VCaP (cell line): Measurements from ENCODE around the gene MFSD11.
"Not testable (repeated sequence)": the region's sequence is repeated elsewhere in the genome, so short reads cannot be mapped to it uniquely, and the experiment has no call there.

Experiments
- H3K27ac ChIP-seq: fragments of 450-650 bp; 2 replicates; pipeline ENCODE4 v1.5.1; 2017
- CTCF ChIP-seq: fragments of 450-650 bp; conservative IDR thresholded peaks from 2 replicates; pipeline ENCODE4 v1.5.1; 2017; ENCODE audit warnings: mild to moderate bottlenecking, moderate library complexity

MFSD11 gene

GRCh38 chr17:76793775-76794174 lies 55.9 kb downstream of the MFSD11 start:
- TF ChIP-seq CTCF: peak; percentile 83
- H3K27ac ChIP-seq: no peak overlapping the region

- no peak overlapping the region for H3K27ac ChIP-seq
- no peak for TF ChIP-seq CTCF
Observed at GRCh38 chr17:76796081-76796480, 58.2 kb downstream of the MFSD11 start.

GRCh38 chr17:76797241-76797840 lies 59.4 kb downstream of the MFSD11 start:
- TF ChIP-seq CTCF: no peak
- H3K27ac ChIP-seq: no peak overlapping the region

- H3K27ac ChIP-seq: no peak overlapping the region
- no peak for TF ChIP-seq CTCF
Observed at GRCh38 chr17:76801706-76802105, 63.8 kb downstream of the MFSD11 start.

- no peak for TF ChIP-seq CTCF
- no peak overlapping the region for H3K27ac ChIP-seq
Observed at GRCh38 chr17:76805319-76805718, 67.4 kb downstream of the MFSD11 start.

- not testable (repeated sequence) for H3K27ac ChIP-seq
Observed at GRCh38 chr17:76806151-76806550, 68.2 kb downstream of the MFSD11 start.

- not testable (repeated sequence) for H3K27ac ChIP-seq
Observed at GRCh38 chr17:76806767-76807166, 68.8 kb downstream of the MFSD11 start.

GRCh38 chr17:76808326-76808725 lies 70.4 kb downstream of the MFSD11 start:
- TF ChIP-seq CTCF: no peak
- H3K27ac ChIP-seq: no peak overlapping the region

GRCh38 chr17:76810956-76811355 lies 73.0 kb downstream of the MFSD11 start:
- H3K27ac ChIP-seq: no peak overlapping the region
- TF ChIP-seq CTCF: no peak
